COLO668 (cell line): ENCODE measurements around the gene MRAS.

Experiments used
- DNase-seq: peaks from one replicate; lab custom pipeline; 2025; ENCODE audit not compliant: unreplicated experiment; lab: John Stamatoyannopoulos, UW

Gene MRAS

GRCh38 chr3:138338811-138339210 lies 9.6 kb upstream of the MRAS start:
- no peak for DNase-seq

DNA sequence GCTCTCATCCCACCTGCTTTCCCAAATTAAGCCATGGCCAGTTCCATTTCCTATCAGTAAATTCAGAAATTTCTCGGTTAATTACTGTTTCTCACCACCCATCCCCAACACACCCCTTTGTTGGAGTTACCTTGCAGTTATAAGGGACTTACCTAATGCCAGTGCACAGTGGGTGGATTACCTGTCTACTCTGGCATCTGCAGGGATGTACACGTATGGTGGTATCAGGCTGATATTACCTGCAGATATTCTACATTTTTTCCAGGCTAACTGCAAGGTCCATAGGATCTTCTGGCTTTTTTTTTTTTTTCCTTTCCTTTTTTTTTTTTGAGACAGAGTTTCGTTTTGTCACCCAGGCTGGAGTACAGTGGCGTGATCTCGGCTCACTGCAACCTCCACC lies 7.9 kb upstream of the MRAS start:
- DNase-seq, result no peak

DNA sequence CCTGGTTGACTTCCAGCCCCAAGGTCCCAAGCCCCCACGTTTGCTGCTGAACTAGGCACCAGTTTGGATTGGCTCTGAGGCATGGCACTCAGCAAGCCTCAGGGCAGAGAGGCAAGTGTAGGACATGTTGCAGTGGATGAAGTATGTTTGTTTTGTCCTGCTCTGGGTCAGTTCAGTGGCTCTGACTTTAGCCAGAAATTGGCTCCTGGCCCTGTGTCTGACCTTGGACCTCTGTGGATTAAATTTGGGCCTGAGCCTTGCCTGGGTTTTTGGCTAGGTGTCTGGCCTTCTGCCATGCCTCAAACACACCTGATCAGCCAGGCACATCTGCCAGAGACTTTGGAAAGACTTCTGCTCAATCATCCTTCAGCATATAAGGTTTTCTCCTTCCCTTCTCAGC lies 3.6 kb upstream of the MRAS start:
- DNase-seq, result no peak

- DNase-seq, result no peak
These were observed 668 bp downstream of the MRAS start for GRCh38 chr3:138348754-138349739.

- no peak for DNase-seq
These were observed 1.7 kb downstream of the MRAS start for GRCh38 chr3:138349926-138350665.

DNA sequence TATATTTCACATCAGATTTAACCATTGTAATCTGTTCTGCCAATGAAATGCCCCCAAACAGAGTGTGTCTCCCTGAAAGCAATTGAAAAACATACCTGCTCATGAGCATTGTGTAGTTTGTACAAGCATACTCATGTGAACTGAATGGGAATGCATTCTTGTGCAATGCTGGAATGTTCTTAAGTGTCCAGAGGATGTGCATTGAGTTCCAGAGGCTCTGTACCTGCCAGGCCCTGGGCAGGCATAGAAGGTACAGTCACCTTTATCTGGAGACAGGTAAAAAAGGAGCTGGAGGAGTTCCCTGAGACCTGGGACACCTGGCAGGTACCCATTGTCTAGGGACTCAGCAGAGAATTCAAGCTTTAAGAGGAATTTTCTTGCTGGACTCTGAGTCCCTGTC lies 2.8 kb downstream of the MRAS start:
- DNase-seq, result no peak

GRCh38 chr3:138351916-138352550 lies 3.7 kb downstream of the MRAS start:
- no peak for DNase-seq

DNA sequence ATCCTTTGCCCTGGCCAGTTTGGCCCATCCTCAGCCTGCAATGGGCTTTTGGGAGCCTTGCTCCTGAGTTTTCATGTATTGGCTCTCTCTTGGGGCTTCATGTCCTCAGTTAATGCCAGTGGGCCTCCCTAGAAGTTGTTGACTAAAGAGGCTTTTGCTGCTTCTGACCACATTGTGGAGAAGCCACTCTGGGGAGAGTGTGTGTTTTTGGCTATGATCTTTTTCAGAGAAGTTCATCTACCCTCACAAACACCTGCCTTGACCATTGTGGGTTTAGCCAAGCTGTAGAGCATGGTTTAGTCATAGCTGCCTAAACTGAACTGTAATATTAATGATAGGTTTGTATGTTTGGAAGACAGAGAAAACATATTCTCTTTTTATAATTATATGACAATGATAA lies 6.0 kb downstream of the MRAS start:
- no peak for DNase-seq

- no peak for DNase-seq
These were observed 6.7 kb downstream of the MRAS start for GRCh38 chr3:138355071-138355470.

DNA sequence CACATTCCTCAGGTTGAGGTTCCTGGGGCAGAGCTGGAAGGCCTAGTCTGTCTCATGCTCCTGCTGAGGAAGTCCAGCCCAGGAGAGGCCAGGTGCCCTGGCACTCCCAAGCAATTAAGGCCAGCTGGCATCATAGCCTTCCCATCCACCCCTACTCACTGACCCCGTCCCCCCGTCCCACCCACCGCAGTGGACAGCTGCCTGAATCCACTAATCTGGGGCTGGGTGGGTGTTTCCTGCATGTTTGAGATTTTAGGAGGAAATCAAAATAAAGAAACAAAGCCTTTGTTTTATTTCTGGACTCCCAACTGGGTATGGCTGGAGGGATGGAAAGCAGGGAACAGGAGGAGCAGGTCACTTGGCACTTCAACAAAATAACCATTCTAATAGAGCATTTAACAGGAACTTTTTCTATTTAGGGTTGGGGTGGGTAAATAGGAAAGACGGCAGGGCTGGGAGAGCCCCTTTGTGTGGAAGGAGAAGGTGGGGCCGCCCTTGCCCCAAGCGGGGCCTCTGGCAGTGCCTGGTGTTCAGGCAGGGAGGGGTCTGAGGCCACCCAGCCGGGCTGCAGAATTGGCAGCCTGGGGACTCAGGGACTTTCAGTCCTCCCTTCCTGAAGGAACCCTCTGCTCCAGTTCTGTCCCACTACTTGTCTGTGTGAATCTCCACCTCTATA lies 8.5 kb downstream of the MRAS start:
- no peak for DNase-seq

- no peak for DNase-seq
These were observed 11.0 kb downstream of the MRAS start for GRCh38 chr3:138359148-138359918.

GRCh38 chr3:138359919-138360868 lies 11.8 kb downstream of the MRAS start:
- no peak for DNase-seq

- no peak for DNase-seq
These were observed 12.6 kb downstream of the MRAS start for GRCh38 chr3:138360869-138361525.

- no peak for DNase-seq
These were observed 13.2 kb downstream of the MRAS start for GRCh38 chr3:138361561-138361971.

GRCh38 chr3:138362538-138362937 lies 14.2 kb downstream of the MRAS start:
- DNase-seq, result no peak

- no peak for DNase-seq
These were observed 14.9 kb downstream of the MRAS start for GRCh38 chr3:138363322-138363721.

DNA sequence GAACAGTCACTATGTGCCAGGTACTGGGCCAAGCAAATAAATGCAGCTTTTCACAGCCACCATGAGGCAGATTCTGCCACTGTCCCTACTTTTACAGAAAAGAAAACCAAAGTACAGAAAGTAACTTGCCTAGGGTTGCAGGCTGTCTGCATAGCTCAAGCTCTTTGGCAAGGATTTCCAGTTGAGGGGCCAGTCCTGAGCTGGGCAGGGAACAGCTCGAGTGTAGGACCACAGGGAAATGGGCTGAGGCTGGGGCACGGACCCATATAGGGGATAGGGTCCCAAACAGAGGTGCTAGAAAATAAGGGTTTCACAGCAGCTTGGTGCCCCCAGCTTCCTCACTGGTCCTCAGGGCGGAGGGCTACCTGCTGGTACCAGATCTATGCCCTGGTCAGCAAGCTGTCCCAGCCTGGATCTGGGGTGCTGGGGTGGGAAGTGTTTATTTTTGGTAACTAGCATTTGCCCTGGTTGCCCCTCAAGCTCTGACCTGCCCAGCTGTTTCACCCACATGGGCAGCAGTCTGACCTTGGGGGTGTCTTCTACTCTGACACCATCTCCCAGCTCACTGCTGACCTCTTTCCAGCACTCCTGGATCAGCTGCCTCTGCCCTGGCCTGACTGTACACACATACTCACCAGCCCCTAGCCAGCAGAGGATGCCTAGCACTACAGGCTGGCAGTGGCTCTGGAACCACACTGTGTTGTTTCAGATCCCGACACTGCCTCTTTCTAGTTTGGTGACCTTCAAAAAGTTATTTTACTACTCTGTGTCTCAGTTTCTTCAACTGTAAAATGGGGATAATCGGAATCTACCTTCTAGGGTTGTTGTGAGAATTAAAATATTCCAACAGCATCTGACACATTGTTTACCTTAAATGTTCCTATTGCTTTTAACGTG lies 16.2 kb downstream of the MRAS start:
- DNase-seq, result no peak

- no peak for DNase-seq
These were observed 16.8 kb downstream of the MRAS start for GRCh38 chr3:138365253-138365555.
